Heart right ventricle (tissue), 16 donors: ENCODE measurements around the gene NPAS3. TPM values are rescaled to one million over a fixed set of nuclear protein-coding genes. Genes with fewer than 3 reads are reported as not detected.

Source experiments
- ATAC-seq, 8 donors: fragments of 200-7000 bp; cut with Tn5 transposase; one replicate each; pipeline ENCODE4 v1.9.1; 2020; ENCODE audit warnings: mild to moderate bottlenecking in 8 of 8, moderate library complexity in 8 of 8, moderate number of reproducible peaks in 1 of 8
- DNase-seq, 2 donors: peaks; one replicate each; pipeline ENCODE4 v3.0.0-alpha.2; 2020
- H3K27ac ChIP-seq, 10 donors: fragments of 200-600 bp; sonication (generic) in 2 of 10; one replicate each; pipeline versions ENCODE4 v1.5.0 to v1.8.0; 2020 to 2022; ENCODE audit warnings: mild to moderate bottlenecking in 3 of 10
- H3K27me3 ChIP-seq, 7 donors: fragments of 200-600 bp; one replicate each; pipeline ENCODE4 v1.8.0; 2021 to 2022; ENCODE audit warnings: mild to moderate bottlenecking in 2 of 7
- H3K36me3 ChIP-seq, 9 donors: fragments of 200-600 bp; sonication (generic) in 1 of 9; one replicate each; pipeline versions ENCODE4 v1.5.0 to v1.8.0; 2020 to 2022; ENCODE audit warnings: mild to moderate bottlenecking in 2 of 9
- H3K4me1 ChIP-seq, 9 donors: fragments of 200-600 bp; sonication (generic) in 1 of 9; one replicate each; pipeline versions ENCODE4 v1.5.0 to v1.8.0; 2020 to 2022; ENCODE audit warnings: mild to moderate bottlenecking in 4 of 9
- H3K4me3 ChIP-seq, 10 donors: fragments of 200-600 bp; sonication (generic) in 2 of 10; one replicate each; pipeline versions ENCODE4 v1.5.0 to v1.8.0; 2020 to 2022; ENCODE audit warnings: mild to moderate bottlenecking in 7 of 10, moderate library complexity in 2 of 10
- H3K9me3 ChIP-seq, 11 donors: fragments of 200-600 bp in 10 of 11; sonication (generic) in 2 of 11; one replicate each; pipeline versions ENCODE4 v1.5.0 to v1.8.0; 2013 to 2022; ENCODE audit warnings: mild to moderate bottlenecking in 2 of 11, control low read depth in 1 of 11, moderate library complexity in 1 of 11
- WGBS, 2 donors: extraction: QIAGEN DNeasy Blood & Tissue Kit; methylation state at CpG; one replicate each; pipeline ENCODE4 v1.1.7; 2013; ENCODE audit warnings: inconsistent platforms in 1 of 2; 5-methylcytosine and 5-hydroxymethylcytosine counted together
- intact Hi-C, 10 donors: fragments of 100-400 bp; cut with DNase I; formaldehyde crosslinking; loops; one replicate each; pipeline versions ENCODE4 v1.11.1 to v1.14.2; 2022
- polyA plus RNA-seq, 2 donors: library from polyadenylated mRNA; stranded (reverse); fragments of 200-250 nt; gene quantifications; one replicate each; pipeline ENCODE4 v1.2.3, GENCODE V29; 2013
- total RNA-seq, 10 donors: library from RNA; stranded (reverse); fragmentation: NEBNext Ultra II Directional in 3 of 10; extraction: Animal tissue kit (Norgen Biotek cat#: 25700) in 3 of 10; gene quantifications; one replicate each; pipeline versions ENCODE4 v1.2.1 to v1.2.4, GENCODE V29; 2021 to 2023
- TF ChIP-seq, protein P1 (sequence below), 9 donors: fragments of 200-600 bp; sonication (generic) in 2 of 9; IDR thresholded peaks; one replicate each; pipeline versions ENCODE4 v1.5.0 to v1.8.0; 2021 to 2022; ENCODE audit warnings: antibody characterized with exemption in 9 of 9, mild to moderate bottlenecking in 5 of 9, moderate library complexity in 1 of 9
- donor health status: Arrhythmogenic right ventricular cardiomyopathy.
- donor health status: ischemic (EF 13 %, LVEDD 7.1; RV severe dilation, severe dysfunction).
- donor health status: healthy with polysubstance abuse.
- donor health status: DM: no; HTN: yes; CAD: no.
- donor health status: DM: no; HTN: no; CAD: no.
- donor health status: ischemic (EF 25% LVEDD 6.9; RV normal size, moderate dysfunction).
- donor health status: ischemic (EF 25% LVEDD 5.7; RV mildly dilated, moderate dysfunction).
- donor health status: healthy.
- donor health status: DM: yes; HTN: yes; CAD: no.
- donor health status: Ischemic cardiomyopathy.
- donor health status: ischemic (EF 35%, LVEDD 5.7; RV mildly dilated, moderate dysfunction).
- donor health status: nonischemic (EF 11% LVEDD 7.7; RV severe dilation, severe dysfunction).
- donor health status: DM: yes; HTN: yes; CAD: no.
- donor health status: PGD.
- donor health status: ischemic (EF 29% LVEDD 5.4; RV normal size, mild dysfunction).
- donor health status: nonischemic (EF 23%, LVEDD 6.1; RV moderate dilation, normal function).

NPAS3 gene
- total and polyA plus RNA-seq, 12 donors, result 0.12 to 2.8 (median 0.99) TPM

GRCh38 chr14:33755358-33755757 lies 816.7 kb downstream of the NPAS3 start:
- Histone ChIP-seq H3K27ac (no peak overlapping the region), H3K4me1 (no peaks in the 10 kb centered on the region), H3K9me3 (no peaks in the 10 kb centered on the region), H3K27me3 (no peaks in the 10 kb centered on the region), H3K36me3 (no peaks in the 10 kb centered on the region), H3K4me3 (no peak overlapping the region)
- whole genome bisulfite sequencing, 2 donors, result 93 to 95% methylated on average over 5 of the region's 5 CpGs
- intact Hi-C loops, result no loop called here
- DNase-seq (no peak), ATAC-seq (no peak)
- TF ChIP-seq, protein P1, sequence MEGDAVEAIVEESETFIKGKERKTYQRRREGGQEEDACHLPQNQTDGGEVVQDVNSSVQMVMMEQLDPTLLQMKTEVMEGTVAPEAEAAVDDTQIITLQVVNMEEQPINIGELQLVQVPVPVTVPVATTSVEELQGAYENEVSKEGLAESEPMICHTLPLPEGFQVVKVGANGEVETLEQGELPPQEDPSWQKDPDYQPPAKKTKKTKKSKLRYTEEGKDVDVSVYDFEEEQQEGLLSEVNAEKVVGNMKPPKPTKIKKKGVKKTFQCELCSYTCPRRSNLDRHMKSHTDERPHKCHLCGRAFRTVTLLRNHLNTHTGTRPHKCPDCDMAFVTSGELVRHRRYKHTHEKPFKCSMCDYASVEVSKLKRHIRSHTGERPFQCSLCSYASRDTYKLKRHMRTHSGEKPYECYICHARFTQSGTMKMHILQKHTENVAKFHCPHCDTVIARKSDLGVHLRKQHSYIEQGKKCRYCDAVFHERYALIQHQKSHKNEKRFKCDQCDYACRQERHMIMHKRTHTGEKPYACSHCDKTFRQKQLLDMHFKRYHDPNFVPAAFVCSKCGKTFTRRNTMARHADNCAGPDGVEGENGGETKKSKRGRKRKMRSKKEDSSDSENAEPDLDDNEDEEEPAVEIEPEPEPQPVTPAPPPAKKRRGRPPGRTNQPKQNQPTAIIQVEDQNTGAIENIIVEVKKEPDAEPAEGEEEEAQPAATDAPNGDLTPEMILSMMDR (IDR thresholded peaks at IDR 0.05), result no peak

- no peak for DNase-seq
- H3K27ac ChIP-seq, result no peak overlapping the region
- no peaks in the 10 kb centered on the region for H3K27me3 ChIP-seq
- H3K9me3 ChIP-seq, result no peaks in the 10 kb centered on the region
- TF ChIP-seq, protein P1 (IDR thresholded peaks at IDR 0.05), result no peak
- no peaks in the 10 kb centered on the region for H3K36me3 ChIP-seq
- ATAC-seq, result no peak
- H3K4me3 ChIP-seq, result no peak overlapping the region
- WGBS, 2 donors, result 89 to 92% methylated on average over 1 of the region's 1 CpG
- peaks cover 0 to 4% (median 0%) of the 10 kb centered on the region in 9 donors for H3K4me1 ChIP-seq
- intact Hi-C loops, result no loop called here
Measured at GRCh38 chr14:33756833-33757232, 818.2 kb downstream of the NPAS3 start.

GRCh38 chr14:33758547-33758946 lies 819.9 kb downstream of the NPAS3 start:
- Histone ChIP-seq H3K27me3 (no peaks in the 10 kb centered on the region), H3K36me3 (no peaks in the 10 kb centered on the region), H3K27ac (no peak overlapping the region), H3K9me3 (no peaks in the 10 kb centered on the region), H3K4me3 (no peak overlapping the region), H3K4me1 (peaks cover 0 to 18% (median 6%) of the 10 kb centered on the region in 9 donors)
- ATAC-seq (no peak), DNase-seq (no peak)
- TF ChIP-seq, protein P1 (IDR thresholded peaks at IDR 0.05), result no peak
- intact Hi-C loops, result no loop called here

- ATAC-seq, result peak in 7 of 8 donors; percentile 26 to 80 (median 72)
- DNase-seq, result peak in 1 of 2 donors; percentile 14
- Histone ChIP-seq H3K36me3 (no peaks in the 10 kb centered on the region), H3K27me3 (no peaks in the 10 kb centered on the region), H3K9me3 (no peaks in the 10 kb centered on the region), H3K4me1 (peaks cover 0 to 42% (median 16%) of the 10 kb centered on the region in 9 donors), H3K4me3 (peak overlapping the region in 2 of 10 donors; percentile 6 to 15), H3K27ac (peak overlapping the region in 6 of 10 donors; percentile 11 to 65 (median 48))
- TF ChIP-seq, protein P1 (IDR thresholded peaks at IDR 0.05), result no peak
- intact Hi-C loops, result no loop called here
- WGBS, 2 donors, result 35 to 38% methylated on average over 4 of the region's 4 CpGs
Measured at GRCh38 chr14:33762161-33762851, 823.6 kb downstream of the NPAS3 start.
